ENCODE data around the gene TNN. TPM values are rescaled to one million over a fixed set of nuclear protein-coding genes. Genes with fewer than 3 reads are reported as not detected.

The TNN gene
- total and polyA plus RNA-seq, 2 donors (not counting 1 experiment from before 2014, with no cell fraction given): not detected

DNA sequence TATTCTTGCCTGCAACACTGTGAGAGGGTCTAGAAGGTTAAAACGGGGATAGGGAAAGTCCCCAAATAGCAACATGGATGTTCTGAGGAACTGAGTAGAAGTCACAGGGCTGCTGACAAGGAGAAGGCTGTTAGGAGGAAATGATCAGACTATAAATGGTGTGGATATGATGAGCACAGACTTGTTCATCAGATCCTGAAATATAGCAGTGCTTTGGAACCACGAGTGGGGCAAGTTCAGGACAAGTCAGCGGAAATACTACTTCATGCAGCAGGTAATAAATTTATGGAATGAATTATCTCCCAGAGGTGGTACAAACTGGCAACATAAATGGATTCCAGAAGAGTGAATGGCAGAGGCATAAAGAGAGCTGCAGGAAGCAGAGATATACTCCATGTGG is 128.2 kb downstream of the TNN start:
- H3K36me3 ChIP-seq (ENCODE audit: control insufficient read depth, insufficient read depth, low read length): no peaks in the 10 kb centered on the region
- no peak overlapping the region for H3K27ac ChIP-seq (ENCODE audit: insufficient read depth, low read length)
- TF ChIP-seq, protein P1, sequence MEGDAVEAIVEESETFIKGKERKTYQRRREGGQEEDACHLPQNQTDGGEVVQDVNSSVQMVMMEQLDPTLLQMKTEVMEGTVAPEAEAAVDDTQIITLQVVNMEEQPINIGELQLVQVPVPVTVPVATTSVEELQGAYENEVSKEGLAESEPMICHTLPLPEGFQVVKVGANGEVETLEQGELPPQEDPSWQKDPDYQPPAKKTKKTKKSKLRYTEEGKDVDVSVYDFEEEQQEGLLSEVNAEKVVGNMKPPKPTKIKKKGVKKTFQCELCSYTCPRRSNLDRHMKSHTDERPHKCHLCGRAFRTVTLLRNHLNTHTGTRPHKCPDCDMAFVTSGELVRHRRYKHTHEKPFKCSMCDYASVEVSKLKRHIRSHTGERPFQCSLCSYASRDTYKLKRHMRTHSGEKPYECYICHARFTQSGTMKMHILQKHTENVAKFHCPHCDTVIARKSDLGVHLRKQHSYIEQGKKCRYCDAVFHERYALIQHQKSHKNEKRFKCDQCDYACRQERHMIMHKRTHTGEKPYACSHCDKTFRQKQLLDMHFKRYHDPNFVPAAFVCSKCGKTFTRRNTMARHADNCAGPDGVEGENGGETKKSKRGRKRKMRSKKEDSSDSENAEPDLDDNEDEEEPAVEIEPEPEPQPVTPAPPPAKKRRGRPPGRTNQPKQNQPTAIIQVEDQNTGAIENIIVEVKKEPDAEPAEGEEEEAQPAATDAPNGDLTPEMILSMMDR (conservative IDR thresholded peaks at IDR 0.05 in 1 of 2, IDR thresholded peaks at IDR 0.05 in 1 of 2; ENCODE audit: low read depth in 1 of 2, low read length in 2 of 2): no peak
- TF ChIP-seq EZH2 (IDR thresholded peaks at IDR 0.05; ENCODE audit: low read length, missing control alignments): no peak
- no peaks in the 10 kb centered on the region for H4K20me1 ChIP-seq (ENCODE audit: control insufficient read depth, extremely low read depth, insufficient read depth, low read length)
- H3K4me3 ChIP-seq (replicated peaks in 1 of 4; ENCODE audit: control extremely low read depth in 1 of 4, insufficient read depth in 1 of 4, low read depth in 3 of 4, low read length in 4 of 4): no peak overlapping the region
- no peak overlapping the region for H3K4me2 ChIP-seq (ENCODE audit: extremely low read depth, insufficient read depth, low read length)
- peaks cover 3% of the 10 kb centered on the region for H3K27me3 ChIP-seq (ENCODE audit: control insufficient read depth, insufficient read depth, low read length)
- DNase-seq (ENCODE audit: low read depth in 2 of 2): no peak
- peaks cover 3% of the 10 kb centered on the region for H3K4me1 ChIP-seq (ENCODE audit: control insufficient read depth, extremely low read depth, insufficient read depth, low read length)
- H3K9ac ChIP-seq (ENCODE audit: insufficient read depth, low read length): no peak overlapping the region
- no peaks in the 10 kb centered on the region for H3K9me3 ChIP-seq (ENCODE audit: control insufficient read depth, insufficient read depth, low read depth, low read length)
- no peak overlapping the region for H2AFZ ChIP-seq (ENCODE audit: low read length)
- no peaks in the 10 kb centered on the region for H3K79me2 ChIP-seq (ENCODE audit: control insufficient read depth, insufficient read depth, low read length)

DNA sequence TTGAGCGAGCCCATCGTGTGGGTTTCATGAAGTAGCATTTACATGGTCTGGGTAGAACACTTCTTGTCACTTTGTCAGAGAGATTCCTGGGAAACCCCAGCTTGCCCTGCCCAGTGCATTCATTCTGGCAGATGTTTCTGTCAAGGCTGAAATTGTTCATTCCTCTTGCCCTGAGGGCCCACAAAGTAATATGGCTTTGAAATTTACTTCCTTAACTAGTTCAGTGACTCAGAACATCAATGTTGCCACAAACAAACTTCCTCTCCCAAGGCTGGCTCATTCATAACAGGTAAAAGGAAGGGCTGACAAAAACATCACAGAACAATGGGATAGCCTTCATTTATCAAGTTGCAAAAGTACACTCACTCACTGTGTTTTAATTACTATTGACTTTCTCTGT is 129.9 kb downstream of the TNN start:
- no peak overlapping the region for H2AFZ ChIP-seq (ENCODE audit: low read length)
- H3K9me3 ChIP-seq (ENCODE audit: control insufficient read depth, insufficient read depth, low read depth, low read length): no peaks in the 10 kb centered on the region
- no peak overlapping the region for H3K9ac ChIP-seq (ENCODE audit: insufficient read depth, low read length)
- no peak for DNase-seq (ENCODE audit: low read depth in 2 of 2)
- H3K4me2 ChIP-seq (ENCODE audit: extremely low read depth, insufficient read depth, low read length): no peak overlapping the region
- H3K36me3 ChIP-seq (ENCODE audit: control insufficient read depth, insufficient read depth, low read length): no peaks in the 10 kb centered on the region
- H3K4me3 ChIP-seq (replicated peaks in 1 of 4; ENCODE audit: control extremely low read depth in 1 of 4, insufficient read depth in 1 of 4, low read depth in 3 of 4, low read length in 4 of 4): no peak overlapping the region
- no peaks in the 10 kb centered on the region for H3K27me3 ChIP-seq (ENCODE audit: control insufficient read depth, insufficient read depth, low read length)
- no peaks in the 10 kb centered on the region for H4K20me1 ChIP-seq (ENCODE audit: control insufficient read depth, extremely low read depth, insufficient read depth, low read length)
- H3K79me2 ChIP-seq (ENCODE audit: control insufficient read depth, insufficient read depth, low read length): no peaks in the 10 kb centered on the region
- TF ChIP-seq EZH2 (IDR thresholded peaks at IDR 0.05; ENCODE audit: low read length, missing control alignments): no peak
- peaks cover 7% of the 10 kb centered on the region for H3K4me1 ChIP-seq (ENCODE audit: control insufficient read depth, extremely low read depth, insufficient read depth, low read length)
- no peak overlapping the region for H3K27ac ChIP-seq (ENCODE audit: insufficient read depth, low read length)

Other genes starting within 250 kb of the TNN start
- 238 and 543 TPM in 2 replicates for gene CACYBP, start 67.9 kb upstream of the TNN start, total RNA-seq
- 55.6 and 101 TPM in 2 replicates for gene CACYBP, start 67.9 kb upstream of the TNN start, polyA plus RNA-seq
- 31.3 and 39.5 TPM in 2 replicates for gene MRPS14, start 44.4 kb upstream of the TNN start, total RNA-seq
- gene MRPS14, start 44.4 kb upstream of the TNN start, polyA plus RNA-seq: 31.6 and 31.8 TPM in 2 replicates
- gene KIAA0040, start 124.9 kb downstream of the TNN start, total RNA-seq: under 0.01 and 0.17 TPM in 2 replicates
- gene KIAA0040, start 124.9 kb downstream of the TNN start, polyA plus RNA-seq: 0.18 and 24.7 TPM in 2 replicates